Gastrocnemius medialis (tissue), 4 donors: ENCODE results near the gene TENT5C.

Experiments
- POLR2A ChIP-seq, 2 donors: fragments of 450-650 bp; IDR thresholded peaks; one replicate each; pipeline ENCODE4 v1.6.1; 2017; ENCODE audit warnings: antibody characterized with exemption in 2 of 2, mild to moderate bottlenecking in 2 of 2, moderate library complexity in 2 of 2
- TF ChIP-seq, protein P1 (sequence below), 5 experiments: fragments of 450-650 bp in 3 of 5; fragments of 200-600 bp in 2 of 5; sonication (generic) in 2 of 5; IDR thresholded peaks in 4 of 5; conservative IDR thresholded peaks in 1 of 5; 1 replicate in 4 of 5; 2 replicates in 1 of 5; pipeline ENCODE4 v1.5.1; 2016 to 2019; ENCODE audit warnings: antibody characterized with exemption in 5 of 5, mild to moderate bottlenecking in 3 of 5, moderate library complexity in 3 of 5

GRCh38 chr1:117590273-117590925 lies 15.4 kb upstream of the TENT5C start:
- TF ChIP-seq, protein P1, sequence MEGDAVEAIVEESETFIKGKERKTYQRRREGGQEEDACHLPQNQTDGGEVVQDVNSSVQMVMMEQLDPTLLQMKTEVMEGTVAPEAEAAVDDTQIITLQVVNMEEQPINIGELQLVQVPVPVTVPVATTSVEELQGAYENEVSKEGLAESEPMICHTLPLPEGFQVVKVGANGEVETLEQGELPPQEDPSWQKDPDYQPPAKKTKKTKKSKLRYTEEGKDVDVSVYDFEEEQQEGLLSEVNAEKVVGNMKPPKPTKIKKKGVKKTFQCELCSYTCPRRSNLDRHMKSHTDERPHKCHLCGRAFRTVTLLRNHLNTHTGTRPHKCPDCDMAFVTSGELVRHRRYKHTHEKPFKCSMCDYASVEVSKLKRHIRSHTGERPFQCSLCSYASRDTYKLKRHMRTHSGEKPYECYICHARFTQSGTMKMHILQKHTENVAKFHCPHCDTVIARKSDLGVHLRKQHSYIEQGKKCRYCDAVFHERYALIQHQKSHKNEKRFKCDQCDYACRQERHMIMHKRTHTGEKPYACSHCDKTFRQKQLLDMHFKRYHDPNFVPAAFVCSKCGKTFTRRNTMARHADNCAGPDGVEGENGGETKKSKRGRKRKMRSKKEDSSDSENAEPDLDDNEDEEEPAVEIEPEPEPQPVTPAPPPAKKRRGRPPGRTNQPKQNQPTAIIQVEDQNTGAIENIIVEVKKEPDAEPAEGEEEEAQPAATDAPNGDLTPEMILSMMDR (IDR thresholded peaks at IDR 0.05 in 4 of 5, conservative IDR thresholded peaks at IDR 0.05 in 1 of 5): no peak
- no peak for TF ChIP-seq POLR2A (IDR thresholded peaks at IDR 0.05)
